Heart left ventricle (tissue), 16 donors: ENCODE results near the gene GPR155. TPM values are rescaled to one million over a fixed set of nuclear protein-coding genes. Genes with fewer than 3 reads are reported as not detected.
"Not testable (repeated sequence)": the region's sequence is repeated elsewhere in the genome, so short reads cannot be mapped to it uniquely, and the experiment has no call there.

Experiments
- ATAC-seq, 4 donors: fragments of 200-7000 bp; cut with Tn5 transposase; one replicate each; pipeline ENCODE4 v1.9.1; 2020 to 2022; ENCODE audit warnings: moderate library complexity in 4 of 4, mild to moderate bottlenecking in 3 of 4, moderate number of reproducible peaks in 1 of 4
- DNase-seq, 5 donors: peaks; one replicate each; pipeline ENCODE4 v3.0.0-alpha.2; 2020
- H3K27ac ChIP-seq, 12 donors: fragments of 200-600 bp; sonication (generic) in 4 of 12; one replicate each; pipeline versions ENCODE4 v1.5.0 to v1.8.0; 2016 to 2022; ENCODE audit warnings: mild to moderate bottlenecking in 2 of 12
- H3K27me3 ChIP-seq, 9 donors: fragments of 200-600 bp; sonication (generic) in 2 of 9; one replicate each; pipeline versions ENCODE4 v1.5.1 to v1.8.0; 2016 to 2022; ENCODE audit warnings: mild to moderate bottlenecking in 3 of 9
- H3K36me3 ChIP-seq, 9 donors: fragments of 200-600 bp; sonication (generic) in 2 of 9; one replicate each; pipeline versions ENCODE4 v1.5.0 to v1.8.0; 2018 to 2022; ENCODE audit warnings: mild to moderate bottlenecking in 2 of 9
- H3K4me1 ChIP-seq, 12 donors: fragments of 200-600 bp; sonication (generic) in 4 of 12; one replicate each; pipeline versions ENCODE4 v1.5.0 to v1.8.0; 2016 to 2022; ENCODE audit warnings: mild to moderate bottlenecking in 3 of 12
- H3K4me3 ChIP-seq, 12 donors: fragments of 200-600 bp; sonication (generic) in 4 of 12; one replicate each; pipeline versions ENCODE4 v1.5.0 to v1.8.0; 2017 to 2022; ENCODE audit warnings: mild to moderate bottlenecking in 9 of 12, moderate library complexity in 4 of 12
- H3K9me3 ChIP-seq, 12 donors: fragments of 200-600 bp; sonication (generic) in 4 of 12; one replicate each; pipeline versions ENCODE4 v1.5.0 to v1.8.0; 2016 to 2022; ENCODE audit warnings: mild to moderate bottlenecking in 1 of 12
- POLR2A ChIP-seq, 2 donors: fragments of 450-650 bp; IDR thresholded peaks; one replicate each; pipeline ENCODE4 v1.6.1; 2017; ENCODE audit warnings: antibody characterized with exemption in 2 of 2, mild to moderate bottlenecking in 2 of 2, moderate library complexity in 2 of 2
- WGBS, 4 donors: extraction: QIAGEN DNeasy Blood & Tissue Kit in 2 of 4; methylation state at CpG; one replicate each; pipeline versions ENCODE4 v1.1.5 to v1.1.7; 2013 to 2018; 5-methylcytosine and 5-hydroxymethylcytosine counted together
- intact Hi-C, 10 donors: fragments of 100-400 bp; cut with DNase I; formaldehyde crosslinking; loops; one replicate each; pipeline versions ENCODE4 v1.11.1 to v1.14.2; 2022
- polyA plus RNA-seq, 2 donors: library from polyadenylated mRNA; stranded (reverse); fragments of 200-250 nt; gene quantifications; one replicate each; pipeline ENCODE4 v1.2.3, GENCODE V29; 2013
- total RNA-seq, 9 donors: library from RNA; depleted of rRNA in 2 of 9; stranded (reverse); fragments of >200 nt in 2 of 9; fragmentation: NEBNext Ultra II Directional in 3 of 9; extraction: Animal tissue kit (Norgen Biotek cat#: 25700) in 3 of 9; gene quantifications; one replicate each; pipeline versions ENCODE4 v1.1.0 to v1.2.4, GENCODE V29; 2016 to 2023
- TF ChIP-seq, protein P1 (sequence below), 12 donors: fragments of 200-600 bp; sonication (generic) in 4 of 12; IDR thresholded peaks; one replicate each; pipeline versions ENCODE4 v1.5.0 to v1.8.0; 2018 to 2022; ENCODE audit warnings: antibody characterized with exemption in 12 of 12, mild to moderate bottlenecking in 5 of 12
- donor health status: ischemic (EF 13 %, LVEDD 7.1; RV severe dilation, severe dysfunction).
- donor health status: healthy with polysubstance abuse.
- donor health status: DM: no; HTN: yes; CAD: no.
- donor health status: DM: no; HTN: no; CAD: no.
- donor health status: ischemic (EF 25% LVEDD 6.9; RV normal size, moderate dysfunction).
- donor health status: ischemic (EF 25% LVEDD 5.7; RV mildly dilated, moderate dysfunction).
- donor health status: healthy.
- donor health status: DM: yes; HTN: yes; CAD: no.
- donor health status: ischemic (EF 35%, LVEDD 5.7; RV mildly dilated, moderate dysfunction).
- donor health status: nonischemic (EF 11% LVEDD 7.7; RV severe dilation, severe dysfunction).
- donor health status: DM: yes; HTN: yes; CAD: no.
- donor health status: PGD.
- donor health status: ischemic (EF 29% LVEDD 5.4; RV normal size, mild dysfunction).
- donor health status: nonischemic (EF 23%, LVEDD 6.1; RV moderate dilation, normal function).

Gene GPR155
- total and polyA plus RNA-seq, 11 donors, result 3.5 to 21.3 (median 16.0) TPM

DNA sequence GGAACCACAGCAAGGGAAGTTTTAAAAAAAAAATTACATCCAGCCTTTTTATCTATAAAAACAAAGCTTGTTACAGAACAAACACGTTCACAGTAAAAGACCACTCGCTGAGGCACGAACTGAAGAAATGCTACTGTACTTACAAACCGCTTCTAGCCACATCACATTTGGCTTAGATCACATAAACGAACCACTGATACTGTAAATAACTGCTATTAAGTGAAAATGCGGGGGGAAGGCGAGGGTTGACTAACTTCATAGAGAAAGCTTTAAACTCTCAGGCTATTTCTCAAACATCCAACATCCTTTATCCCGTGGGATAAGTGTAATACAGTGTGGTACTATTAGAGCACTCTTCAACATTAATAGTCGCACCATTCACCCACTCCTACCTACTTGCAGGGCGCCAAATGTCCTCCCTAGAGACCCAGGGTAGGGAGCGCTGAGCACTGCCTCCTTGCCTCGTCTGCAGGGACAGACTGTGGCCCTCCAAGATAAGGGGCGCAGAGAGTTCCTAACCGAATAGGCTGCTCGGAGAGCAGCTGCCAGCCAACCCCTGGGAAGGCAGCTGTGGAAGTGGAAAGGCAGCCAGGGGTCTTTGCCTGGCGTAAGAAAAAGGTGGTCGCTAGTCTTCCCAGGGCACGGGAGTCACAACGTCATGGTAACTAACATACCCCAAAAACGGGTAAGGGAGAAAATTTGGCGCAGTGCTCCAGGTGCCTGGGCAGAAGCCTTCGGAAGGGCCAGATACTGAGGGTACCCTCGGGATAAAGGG lies 854 bp downstream of the GPR155 start:
- ATAC-seq, result peak in 3 of 4 donors; percentile 8 to 35 (median 25)
- intact Hi-C loops, result loop anchor here in 2 of 10 donors (5.0 kb wide), 2 partner anchors 76 to 116 kb away; no protein-coding TSS in a partner anchor

DNA sequence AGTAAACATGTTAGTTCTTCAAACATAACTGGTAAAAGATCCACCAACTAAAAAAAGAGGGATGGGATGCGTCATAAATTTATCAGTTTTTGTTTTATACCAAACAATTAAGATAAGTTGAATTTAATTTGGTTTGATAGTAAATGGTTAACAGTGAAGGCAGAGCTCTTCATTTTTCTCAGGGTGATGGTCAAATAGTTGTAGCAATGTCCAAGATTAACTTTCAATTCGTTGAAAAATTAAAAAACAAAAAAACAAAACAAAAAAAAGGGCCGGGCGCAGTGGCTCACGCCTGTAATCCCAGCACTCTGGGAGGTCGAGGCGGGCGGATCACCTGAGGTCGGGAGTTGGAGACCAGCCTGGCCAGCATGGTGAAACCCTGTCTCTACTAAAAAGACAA lies 1.8 kb downstream of the GPR155 start:
- Histone ChIP-seq H3K4me3 (peak overlapping the region in 8 of 12 donors; percentile 72 to 96 (median 93)), H3K4me1 (peaks cover 0 to 24% (median 3%) of the 10 kb centered on the region in 12 donors), H3K36me3 (peaks cover 0 to 26% (median 13%) of the 10 kb centered on the region in 9 donors), H3K27ac (peak overlapping the region in 1 of 12 donors; percentile 87)
- WGBS, 4 donors, result 85 to 94% (median 92%) methylated on average over 9 of the region's 9 CpGs
- H3K9me3 ChIP-seq, DNase-seq, H3K27me3 ChIP-seq, ATAC-seq: not testable (repeated sequence)
- intact Hi-C loops, result loop anchor here in 2 of 10 donors (5.0 kb wide), 2 partner anchors 77 to 117 kb away; no protein-coding TSS in a partner anchor

More for the DNA sequence above, 854 bp downstream of the GPR155 start:
- H3K9me3 ChIP-seq, result no peaks in the 10 kb centered on the region
- DNase-seq, result peak; percentile 15 to 63 (median 44)
- H3K36me3 ChIP-seq, result peaks cover 0 to 17% (median 9%) of the 10 kb centered on the region in 9 donors
- TF ChIP-seq POLR2A (IDR thresholded peaks at IDR 0.05), result no peak
- TF ChIP-seq, protein P1, sequence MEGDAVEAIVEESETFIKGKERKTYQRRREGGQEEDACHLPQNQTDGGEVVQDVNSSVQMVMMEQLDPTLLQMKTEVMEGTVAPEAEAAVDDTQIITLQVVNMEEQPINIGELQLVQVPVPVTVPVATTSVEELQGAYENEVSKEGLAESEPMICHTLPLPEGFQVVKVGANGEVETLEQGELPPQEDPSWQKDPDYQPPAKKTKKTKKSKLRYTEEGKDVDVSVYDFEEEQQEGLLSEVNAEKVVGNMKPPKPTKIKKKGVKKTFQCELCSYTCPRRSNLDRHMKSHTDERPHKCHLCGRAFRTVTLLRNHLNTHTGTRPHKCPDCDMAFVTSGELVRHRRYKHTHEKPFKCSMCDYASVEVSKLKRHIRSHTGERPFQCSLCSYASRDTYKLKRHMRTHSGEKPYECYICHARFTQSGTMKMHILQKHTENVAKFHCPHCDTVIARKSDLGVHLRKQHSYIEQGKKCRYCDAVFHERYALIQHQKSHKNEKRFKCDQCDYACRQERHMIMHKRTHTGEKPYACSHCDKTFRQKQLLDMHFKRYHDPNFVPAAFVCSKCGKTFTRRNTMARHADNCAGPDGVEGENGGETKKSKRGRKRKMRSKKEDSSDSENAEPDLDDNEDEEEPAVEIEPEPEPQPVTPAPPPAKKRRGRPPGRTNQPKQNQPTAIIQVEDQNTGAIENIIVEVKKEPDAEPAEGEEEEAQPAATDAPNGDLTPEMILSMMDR (IDR thresholded peaks at IDR 0.05), result no peak
- no peaks in the 10 kb centered on the region for H3K27me3 ChIP-seq
- WGBS, 4 donors, result 6 to 12% (median 9%) methylated on average over 21 to 23 of the region's 23 CpGs
- H3K4me3 ChIP-seq, result peak overlapping the region; percentile 72 to 96 (median 92)
- H3K27ac ChIP-seq, result peak overlapping the region in 11 of 12 donors; percentile 73 to 94 (median 87)
- peaks cover 0 to 26% (median 3%) of the 10 kb centered on the region in 12 donors for H3K4me1 ChIP-seq

DNA sequence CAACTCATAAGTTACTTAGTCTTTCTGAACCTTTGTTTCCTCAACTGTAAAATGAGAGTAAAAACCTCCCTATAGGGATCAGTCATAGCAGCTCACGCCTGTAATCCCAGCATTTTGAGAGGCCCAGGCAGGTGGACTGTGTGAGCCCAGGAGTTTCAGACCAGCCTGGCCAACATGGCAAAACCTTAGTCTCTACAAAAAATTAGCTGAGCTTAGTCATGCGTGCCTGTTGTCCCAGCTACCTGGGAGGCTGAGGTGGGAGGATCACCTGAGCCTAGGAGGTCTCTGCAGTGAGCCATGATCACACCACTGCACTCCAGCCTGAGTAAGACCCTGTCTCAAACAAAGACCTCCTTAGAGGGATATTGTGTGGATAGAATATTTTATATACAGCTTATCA lies 2.3 kb downstream of the GPR155 start:
- H3K4me3 ChIP-seq, result peak overlapping the region in 1 of 12 donors; percentile 95
- H3K4me1 ChIP-seq, result peaks cover 0 to 24% (median 3%) of the 10 kb centered on the region in 12 donors
- TF ChIP-seq POLR2A (IDR thresholded peaks at IDR 0.05), result no peak
- TF ChIP-seq, protein P1 (IDR thresholded peaks at IDR 0.05), result no peak
- H3K27me3 ChIP-seq, result no peaks in the 10 kb centered on the region
- DNase-seq (no peak), ATAC-seq (no peak)
- peaks cover 0 to 31% (median 13%) of the 10 kb centered on the region in 9 donors for H3K36me3 ChIP-seq
- H3K9me3 ChIP-seq, result no peaks in the 10 kb centered on the region
- WGBS, 4 donors, result 84 to 95% (median 93%) methylated on average over 2 of the region's 2 CpGs
- intact Hi-C loops, result no loop called here
- H3K27ac ChIP-seq, result no peak overlapping the region

DNA sequence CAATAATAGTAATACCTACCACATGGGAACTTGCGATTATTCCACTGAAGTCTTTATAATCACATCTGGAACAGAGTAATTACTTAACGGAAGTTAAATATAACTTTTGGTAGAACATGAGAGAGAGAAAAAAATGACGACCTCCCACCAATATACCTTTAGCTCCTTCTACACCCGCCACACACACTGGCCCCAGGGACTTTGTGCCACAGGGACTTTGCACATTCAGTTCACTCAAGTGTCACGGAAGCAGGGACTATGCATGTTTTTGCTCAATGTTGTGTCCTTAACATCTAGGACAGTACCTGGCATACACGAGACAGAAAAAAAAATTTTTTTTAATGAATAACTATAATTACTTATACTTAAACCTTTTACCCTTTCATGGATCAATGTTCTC lies 4.0 kb downstream of the GPR155 start:
- TF ChIP-seq, protein P1 (IDR thresholded peaks at IDR 0.05), result no peak
- TF ChIP-seq POLR2A (IDR thresholded peaks at IDR 0.05), result no peak
- DNase-seq, result no peak
- H3K27ac ChIP-seq, result no peak overlapping the region
- no peak overlapping the region for H3K4me3 ChIP-seq
- H3K4me1 ChIP-seq, result peaks cover 0 to 23% (median 3%) of the 10 kb centered on the region in 12 donors
- H3K27me3 ChIP-seq, result no peaks in the 10 kb centered on the region
- WGBS, 4 donors, result 95 to 97% (median 96%) methylated on average over 6 of the region's 6 CpGs
- intact Hi-C loops, result no loop called here
- no peak for ATAC-seq
- H3K9me3 ChIP-seq, result no peaks in the 10 kb centered on the region
- H3K36me3 ChIP-seq, result peaks cover 0 to 41% (median 20%) of the 10 kb centered on the region in 9 donors
